Measurements from ENCODE around the gene KBTBD12.

KBTBD12 gene

GRCh38 chr3:127953091-127954035 lies 38.3 kb downstream of the KBTBD12 start:
- no peak for DNase-seq

- DNase-seq, result no peak
Measured at GRCh38 chr3:127954640-127955039, 39.6 kb downstream of the KBTBD12 start.

GRCh38 chr3:127955728-127956127 lies 40.7 kb downstream of the KBTBD12 start:
- no peak for DNase-seq

GRCh38 chr3:127959041-127959440 lies 44.0 kb downstream of the KBTBD12 start:
- no peak for DNase-seq

GRCh38 chr3:127959873-127960272 lies 44.8 kb downstream of the KBTBD12 start:
- no peak for DNase-seq

GRCh38 chr3:127960421-127960965 lies 45.5 kb downstream of the KBTBD12 start:
- DNase-seq, result no peak

GRCh38 chr3:127961124-127961523 lies 46.1 kb downstream of the KBTBD12 start:
- DNase-seq, result no peak

GRCh38 chr3:127961963-127962362 lies 46.9 kb downstream of the KBTBD12 start:
- no peak for DNase-seq

GRCh38 chr3:127962937-127963336 lies 47.9 kb downstream of the KBTBD12 start:
- no peak for DNase-seq

GRCh38 chr3:127964053-127964452 lies 49.0 kb downstream of the KBTBD12 start:
- DNase-seq, result no peak

GRCh38 chr3:127964816-127965215 lies 49.8 kb downstream of the KBTBD12 start:
- no peak for DNase-seq

- no peak for DNase-seq
Measured at GRCh38 chr3:127967316-127967715, 52.3 kb downstream of the KBTBD12 start.

- DNase-seq, result no peak
Measured at GRCh38 chr3:127970966-127971592, 56.0 kb downstream of the KBTBD12 start.

GRCh38 chr3:127974226-127974625 lies 59.2 kb downstream of the KBTBD12 start:
- no peak for DNase-seq

GRCh38 chr3:127975153-127976029 lies 60.4 kb downstream of the KBTBD12 start:
- no peak for DNase-seq

- DNase-seq, result no peak
Measured at GRCh38 chr3:127978636-127979035, 63.6 kb downstream of the KBTBD12 start.

GRCh38 chr3:127979473-127979872 lies 64.4 kb downstream of the KBTBD12 start:
- no peak for DNase-seq

GRCh38 chr3:127981097-127981496 lies 66.1 kb downstream of the KBTBD12 start:
- no peak for DNase-seq

- no peak for DNase-seq
Measured at GRCh38 chr3:127982155-127982554, 67.1 kb downstream of the KBTBD12 start.

GRCh38 chr3:127984241-127984975 lies 69.4 kb downstream of the KBTBD12 start:
- no peak for DNase-seq

GRCh38 chr3:127985216-127985615 lies 70.2 kb downstream of the KBTBD12 start:
- DNase-seq, result no peak

GRCh38 chr3:127985655-127986225 lies 70.7 kb downstream of the KBTBD12 start:
- no peak for DNase-seq
